Stomach (tissue), 4 donors: ENCODE results near the gene RAP1B.

Experiments used
- POLR2A ChIP-seq, 4 donors: fragments of 450-650 bp; IDR thresholded peaks; one replicate each; pipeline ENCODE4 v1.6.1; 2016; ENCODE audit warnings: antibody characterized with exemption in 4 of 4, control low read depth in 2 of 4, mild to moderate bottlenecking in 1 of 4, moderate library complexity in 1 of 4
- POLR2AphosphoS5 ChIP-seq, 3 donors: sonication (generic); formaldehyde crosslinking; IDR thresholded peaks; one replicate each; pipeline ENCODE4 v1.6.1; 2016; ENCODE audit warnings: antibody characterized with exemption in 3 of 3
- TF ChIP-seq, protein P1 (sequence below), 7 experiments: fragments of 450-650 bp in 4 of 7; fragments of 200-600 bp in 3 of 7; sonication (generic) in 3 of 7; IDR thresholded peaks; one replicate each; pipeline ENCODE4 v1.5.1; 2016 to 2019; ENCODE audit warnings: antibody characterized with exemption in 7 of 7, control low read depth in 2 of 7, mild to moderate bottlenecking in 1 of 7

GRCh38 chr12:68699486-68699885 is 88.8 kb downstream of the RAP1B start:
- TF ChIP-seq, protein P1, sequence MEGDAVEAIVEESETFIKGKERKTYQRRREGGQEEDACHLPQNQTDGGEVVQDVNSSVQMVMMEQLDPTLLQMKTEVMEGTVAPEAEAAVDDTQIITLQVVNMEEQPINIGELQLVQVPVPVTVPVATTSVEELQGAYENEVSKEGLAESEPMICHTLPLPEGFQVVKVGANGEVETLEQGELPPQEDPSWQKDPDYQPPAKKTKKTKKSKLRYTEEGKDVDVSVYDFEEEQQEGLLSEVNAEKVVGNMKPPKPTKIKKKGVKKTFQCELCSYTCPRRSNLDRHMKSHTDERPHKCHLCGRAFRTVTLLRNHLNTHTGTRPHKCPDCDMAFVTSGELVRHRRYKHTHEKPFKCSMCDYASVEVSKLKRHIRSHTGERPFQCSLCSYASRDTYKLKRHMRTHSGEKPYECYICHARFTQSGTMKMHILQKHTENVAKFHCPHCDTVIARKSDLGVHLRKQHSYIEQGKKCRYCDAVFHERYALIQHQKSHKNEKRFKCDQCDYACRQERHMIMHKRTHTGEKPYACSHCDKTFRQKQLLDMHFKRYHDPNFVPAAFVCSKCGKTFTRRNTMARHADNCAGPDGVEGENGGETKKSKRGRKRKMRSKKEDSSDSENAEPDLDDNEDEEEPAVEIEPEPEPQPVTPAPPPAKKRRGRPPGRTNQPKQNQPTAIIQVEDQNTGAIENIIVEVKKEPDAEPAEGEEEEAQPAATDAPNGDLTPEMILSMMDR (IDR thresholded peaks at IDR 0.05) = no peak
- no peak for TF ChIP-seq POLR2A (IDR thresholded peaks at IDR 0.05)
- no peak for TF ChIP-seq POLR2AphosphoS5 (IDR thresholded peaks at IDR 0.05)
